Measurements from ENCODE around the gene C1QL2. TPM values are rescaled to one million over a fixed set of nuclear protein-coding genes. Genes with fewer than 3 reads are reported as not detected.

The C1QL2 gene
- polyA plus RNA-seq (ENCODE audit: insufficient read depth in 1 of 5, insufficient read length in 5 of 5, low replicate concordance in 1 of 5), result under 1 TPM in 2 of 5 donors, not detected in 3; 0.09 to 0.10 TPM
- long read RNA-seq, donor 1, partial matches to known transcripts, result 0 of 1 reads
- long read RNA-seq, donor 1, other reads (novel, unspliced or antisense), result 0 of 1 reads
- long read RNA-seq, donor 2, result 0 reads
- long read RNA-seq, donor 3, result 0 reads
- long read RNA-seq, donor 4, result 0 reads
- long read RNA-seq, donor 5, result 0 reads
- long read RNA-seq, donor 6, result 0 reads
- long read RNA-seq, donor 7, result 0 reads
- long read RNA-seq, donor 8, result 0 reads

DNA sequence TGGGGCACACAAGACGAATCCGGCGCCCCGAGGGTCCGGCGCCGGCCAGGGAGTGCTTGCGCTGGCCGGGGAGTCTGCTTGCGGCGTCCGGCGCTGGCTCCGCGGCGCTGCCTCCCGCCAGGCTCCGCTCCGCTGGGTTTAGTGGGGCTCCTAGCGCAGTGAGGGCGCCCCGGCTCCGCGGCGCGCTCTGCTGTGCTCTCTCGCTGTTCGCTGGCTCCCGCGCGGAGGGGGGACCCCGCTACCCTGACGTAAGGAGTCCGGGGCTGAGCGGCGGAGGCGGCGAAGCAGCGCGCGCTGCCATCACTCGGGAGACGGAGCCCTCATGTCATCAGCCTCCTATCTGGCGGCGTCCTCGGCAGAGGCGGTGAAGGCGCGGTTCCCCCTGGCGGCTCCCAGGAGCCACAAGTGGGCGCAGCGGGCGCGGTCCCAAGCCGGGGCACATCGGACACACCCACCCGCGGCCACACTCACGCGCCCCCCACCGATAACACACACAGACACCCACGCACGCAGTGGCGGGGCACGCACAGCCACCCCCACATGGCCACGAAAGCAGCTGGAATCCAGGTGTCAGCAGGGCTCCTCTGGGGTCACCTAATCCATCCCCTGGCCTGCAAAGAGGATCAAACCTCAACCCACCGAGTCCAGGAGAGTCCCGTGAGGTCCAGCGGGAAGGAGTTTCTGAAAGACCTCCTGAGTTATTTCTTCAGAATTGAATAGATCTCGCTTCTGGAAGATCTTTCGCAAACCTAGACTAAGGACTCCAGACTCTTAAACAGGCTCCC lies at the start of gene C1QL2:
Gene C1QL2, minus strand, starts transcription at position 189 of the 785 bp plus-strand sequence. CDS start 482 bp downstream, outside the sequence.
- peak in 1 of 2 donors; percentile 5 for DNase-seq

DNA sequence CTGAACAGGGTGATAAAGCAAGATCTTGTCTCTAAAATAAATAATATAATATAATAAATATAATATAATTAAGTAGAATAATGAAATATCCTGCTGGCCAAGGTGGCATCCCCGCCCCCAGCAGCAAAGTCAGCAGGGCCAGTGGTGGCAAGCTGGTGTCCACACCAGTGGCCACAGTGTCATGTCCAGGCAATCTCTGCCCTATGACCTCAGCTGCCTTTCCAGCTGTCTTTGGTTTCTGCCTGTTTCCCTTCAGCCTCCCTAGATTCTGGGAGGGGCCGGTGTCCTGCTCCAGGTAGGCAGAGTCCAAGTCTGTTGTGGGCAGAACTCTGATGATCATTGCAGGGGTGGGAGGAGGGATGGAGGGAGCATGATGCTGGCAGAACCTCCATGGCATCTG lies 48.9 kb upstream of the C1QL2 start:
- no peak for DNase-seq

DNA sequence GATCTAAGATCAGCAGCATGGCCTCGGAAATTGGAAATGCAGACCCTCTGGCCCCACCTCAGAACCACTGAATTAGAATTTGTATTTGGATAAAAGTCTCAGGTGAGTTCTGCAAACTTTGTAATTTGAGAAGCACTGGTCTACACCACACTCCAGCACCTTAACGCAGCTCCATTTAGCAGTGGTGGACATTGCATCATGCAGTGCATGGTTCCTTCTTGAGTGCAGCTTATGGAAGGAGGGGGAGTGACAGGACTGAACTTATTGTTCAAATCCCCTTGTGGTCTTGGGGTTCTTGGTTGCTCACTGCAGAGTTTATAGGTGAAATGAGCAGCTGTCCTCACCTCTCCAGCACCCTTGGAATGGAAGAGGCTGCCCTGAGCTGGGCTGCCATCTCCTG lies 47.6 kb upstream of the C1QL2 start:
- DNase-seq, result no peak

DNA sequence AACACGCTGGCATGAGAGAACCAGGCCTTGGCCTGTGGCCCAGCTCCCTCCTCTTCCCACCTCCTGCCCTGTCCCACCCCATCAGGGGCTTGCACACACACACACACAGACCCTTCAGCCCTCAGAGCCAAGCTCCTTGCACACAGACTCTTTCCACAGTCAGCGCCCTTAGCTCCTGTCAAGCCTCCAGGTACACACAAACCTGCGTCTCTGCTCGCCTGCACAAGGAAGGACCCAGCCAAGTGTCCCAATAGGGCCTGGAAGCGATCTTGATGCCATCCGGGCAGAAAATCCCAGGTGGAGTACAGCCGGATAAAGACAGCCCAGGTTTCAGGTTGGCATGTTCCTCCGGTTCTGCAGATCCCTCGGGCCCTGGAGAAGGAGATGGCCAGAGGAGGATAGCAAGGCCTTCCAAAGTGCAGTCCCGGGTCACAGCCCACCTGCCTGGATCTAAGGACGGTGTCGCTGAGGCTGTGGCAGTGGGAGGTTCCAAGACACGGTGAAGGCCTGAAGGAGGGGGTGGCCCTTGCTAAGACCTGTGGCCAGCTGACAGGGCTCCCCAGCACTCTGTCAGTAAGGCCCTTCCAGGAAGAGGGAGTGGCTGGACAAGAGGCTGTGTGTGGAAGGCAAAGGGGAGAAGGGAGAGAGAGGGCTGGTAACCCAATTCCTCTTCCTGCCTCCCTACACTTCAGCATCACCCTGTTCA lies 46.6 kb upstream of the C1QL2 start:
- DNase-seq, result no peak

DNA sequence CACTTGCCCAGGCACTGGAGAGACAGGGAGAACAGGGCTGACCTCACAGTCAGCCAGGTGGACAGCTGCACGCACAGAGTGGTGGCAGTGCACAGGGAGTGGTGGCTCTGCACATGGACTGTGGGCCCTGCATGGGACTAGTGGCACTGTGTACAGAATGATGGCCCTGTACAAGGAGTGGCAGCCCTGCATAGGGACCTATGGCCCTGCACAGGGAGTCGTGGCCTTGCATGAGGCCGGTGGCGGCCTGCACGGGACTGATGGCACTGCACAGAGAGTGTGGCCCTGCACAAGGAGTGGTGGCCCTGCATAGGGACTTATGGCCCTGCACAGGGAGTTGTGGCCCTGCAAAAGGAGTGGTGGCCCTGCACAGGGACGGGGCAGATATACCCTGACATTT lies 46.0 kb upstream of the C1QL2 start:
- DNase-seq, result no peak

DNA sequence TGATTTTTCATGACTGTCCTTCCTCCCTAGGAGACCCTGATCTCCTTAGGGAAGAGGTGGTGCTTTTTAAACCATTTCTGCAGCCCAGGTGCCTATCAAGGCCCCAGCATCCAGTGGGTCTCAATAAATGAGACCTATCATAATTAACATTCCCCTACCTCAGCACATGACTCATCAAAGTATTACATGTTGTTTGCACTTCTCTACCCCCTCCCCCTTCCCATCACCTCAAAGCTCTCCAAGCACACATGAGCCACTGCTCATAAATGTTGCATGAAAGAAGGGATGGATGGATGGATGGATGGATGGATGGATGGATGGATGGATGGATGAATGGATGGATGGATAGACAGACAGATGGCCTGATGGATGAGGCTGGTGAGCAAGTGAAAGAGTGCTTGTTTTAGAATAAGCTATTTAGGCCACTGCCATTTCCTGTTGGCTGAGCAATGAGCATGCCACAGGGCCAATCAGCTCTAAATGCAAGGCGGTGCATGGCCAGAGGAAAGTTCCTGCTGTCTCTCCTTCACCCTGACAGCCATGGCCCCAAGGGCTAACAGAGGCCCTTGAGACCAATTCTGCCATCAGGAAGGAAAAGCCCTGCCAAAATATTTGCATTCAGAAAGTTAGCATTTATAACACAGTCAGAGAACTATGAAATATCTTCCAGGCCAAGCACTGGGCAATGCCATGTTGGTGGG lies 44.2 kb upstream of the C1QL2 start:
- no peak for DNase-seq

DNA sequence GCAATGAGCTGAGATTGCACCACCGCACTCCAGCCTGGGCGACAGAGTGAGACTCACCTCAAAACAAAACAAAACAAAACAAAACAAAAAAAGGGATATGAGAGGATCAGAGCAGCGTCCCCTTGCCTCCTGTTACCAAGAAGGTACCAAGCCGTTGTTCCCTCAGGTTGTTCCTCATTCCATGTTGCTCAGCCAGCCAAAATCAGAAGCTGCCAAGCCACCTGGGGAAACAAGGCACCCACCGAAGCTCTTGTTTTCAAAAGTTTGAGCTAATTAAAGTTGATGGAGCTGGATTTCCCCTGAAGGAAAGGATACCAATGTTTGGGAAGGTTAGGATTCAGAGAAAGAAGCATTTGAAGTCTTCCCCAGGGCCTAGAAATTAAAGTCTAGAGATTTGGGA lies 43.3 kb upstream of the C1QL2 start:
- DNase-seq, result no peak

DNA sequence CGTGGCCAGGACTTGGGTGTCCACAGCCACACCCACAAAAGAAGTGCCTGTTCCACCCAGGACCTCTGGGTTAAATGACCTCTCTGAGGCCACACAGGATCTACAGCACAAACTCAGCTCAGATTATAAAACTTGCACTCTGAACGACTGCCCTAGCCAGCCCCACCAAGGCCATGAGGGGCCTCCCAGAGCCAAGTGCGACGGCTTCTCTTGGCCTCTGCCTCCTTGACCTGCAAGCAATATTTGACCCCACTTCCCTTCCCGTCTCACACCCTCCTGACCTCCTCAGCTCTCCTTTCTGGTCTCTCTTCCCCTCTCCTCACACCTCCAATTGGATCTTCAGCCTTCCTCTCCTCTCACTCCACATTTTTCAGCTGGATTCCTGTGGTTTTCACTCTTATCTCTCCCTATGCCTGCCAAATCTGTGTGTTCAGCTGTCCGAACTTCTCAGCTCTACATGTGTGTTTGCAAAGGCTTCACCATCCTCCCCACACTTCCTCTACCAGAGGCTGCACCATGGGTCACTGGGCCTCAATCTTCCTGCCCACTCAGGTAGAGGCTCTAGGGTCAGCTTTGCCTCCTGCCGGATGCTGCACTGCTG lies 39.8 kb upstream of the C1QL2 start:
- no peak for DNase-seq

DNA sequence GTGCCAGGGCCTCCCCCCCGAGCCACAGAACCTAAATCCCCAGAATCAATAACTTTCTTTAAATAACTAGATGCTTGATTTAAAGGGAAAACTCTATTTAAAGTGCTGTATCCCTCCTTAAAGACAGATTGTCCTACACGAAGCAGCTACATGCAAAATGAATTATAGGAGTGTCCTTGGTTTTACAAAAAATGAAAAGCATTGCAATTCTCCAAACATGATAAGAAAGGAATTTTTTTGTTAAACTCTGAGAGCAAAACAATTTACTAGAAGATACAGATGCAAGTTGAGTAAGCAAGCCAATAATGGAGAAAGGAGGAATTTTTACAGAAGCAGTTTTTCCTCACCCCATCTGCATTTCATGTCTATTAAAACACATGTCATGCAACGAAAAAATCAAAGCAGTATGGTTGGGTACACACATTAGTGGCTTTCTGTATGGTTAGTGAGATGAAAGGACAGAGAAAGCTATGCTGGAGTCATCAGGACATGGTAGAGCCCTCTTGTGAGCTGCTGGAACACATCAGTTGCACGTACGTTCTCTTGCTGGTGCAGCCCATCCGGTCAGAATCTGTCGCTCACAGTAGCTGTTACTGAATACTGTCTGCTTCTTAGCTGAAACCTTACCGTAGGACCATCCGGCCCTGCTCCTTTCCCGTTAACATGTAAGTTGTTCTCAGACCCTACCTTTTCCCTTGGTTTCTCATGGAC lies 39.1 kb upstream of the C1QL2 start:
- peak in 1 of 2 donors; percentile 24 for DNase-seq

DNA sequence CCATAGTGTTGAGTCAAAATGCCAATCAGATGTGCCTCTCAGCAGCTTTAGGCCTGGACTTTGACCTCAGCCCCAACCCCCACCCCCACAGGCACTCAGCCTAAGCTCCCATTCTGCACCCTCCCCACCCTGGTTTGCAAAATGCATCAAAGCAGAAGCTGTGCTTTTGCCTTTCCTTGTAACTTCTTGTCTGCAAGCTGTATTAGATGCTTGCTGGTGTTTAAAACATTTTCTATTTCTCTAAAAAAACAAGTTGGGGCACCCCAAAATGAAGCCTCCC lies 38.5 kb upstream of the C1QL2 start:
- no peak for DNase-seq

DNA sequence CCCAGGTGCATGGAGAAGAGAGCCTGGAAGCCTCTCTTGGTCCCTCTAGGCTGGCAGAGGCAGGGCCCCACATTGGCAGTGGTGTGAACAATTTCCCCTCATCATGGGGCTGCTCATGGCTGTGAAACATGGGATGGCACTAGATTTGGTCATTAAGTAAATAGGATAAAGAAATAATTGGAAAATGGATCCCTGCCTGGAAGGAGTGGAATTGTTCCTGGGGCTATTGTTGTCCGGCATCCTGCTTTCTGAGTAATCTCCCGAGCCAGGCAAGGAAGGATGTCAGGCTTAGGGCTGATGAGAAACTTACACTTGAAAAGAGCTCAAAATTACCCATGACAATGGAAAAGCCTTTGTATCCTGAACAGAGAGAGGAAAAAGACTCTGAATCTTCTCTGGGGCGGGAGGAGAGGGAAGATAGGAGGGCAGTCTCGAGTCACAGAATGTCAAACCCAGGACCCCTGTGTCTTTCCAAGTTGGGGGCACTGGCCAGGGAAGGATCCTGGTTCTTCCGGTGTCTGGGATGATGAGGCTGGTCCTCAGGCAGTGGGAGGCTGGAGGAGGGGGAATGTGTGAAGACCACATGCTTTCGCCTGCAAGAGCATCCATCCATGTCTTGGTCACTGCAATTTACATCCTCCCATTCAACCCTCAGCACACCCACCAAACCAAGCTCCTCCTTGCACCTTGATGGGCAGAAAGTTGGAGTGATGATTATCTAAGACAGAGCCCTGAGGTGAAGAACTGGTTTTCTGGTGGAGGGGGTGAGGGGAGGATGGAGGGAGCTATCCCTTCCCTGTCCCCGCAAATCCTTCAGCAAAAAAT lies 38.0 kb upstream of the C1QL2 start:
- DNase-seq, result no peak

DNA sequence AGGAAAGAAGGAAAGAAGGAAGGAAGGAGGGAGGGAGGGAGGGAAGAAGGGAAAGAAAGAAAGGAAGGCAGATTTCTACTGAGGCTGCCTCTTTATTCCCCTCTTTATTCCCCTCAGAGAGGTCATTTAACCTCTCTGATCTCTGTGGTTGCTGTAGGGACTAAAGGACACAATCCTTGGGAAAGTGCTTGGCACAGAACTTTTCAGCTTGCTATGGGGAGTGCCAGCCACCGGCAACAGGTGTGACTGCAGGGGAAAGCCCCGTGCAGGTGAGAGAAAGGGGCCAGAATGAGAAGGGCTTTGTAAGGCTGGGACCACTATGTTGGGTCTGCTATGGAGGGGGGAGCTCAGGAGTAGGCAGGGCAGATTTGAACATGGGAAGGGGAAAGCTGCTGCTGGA lies 37.3 kb upstream of the C1QL2 start:
- no peak for DNase-seq

DNA sequence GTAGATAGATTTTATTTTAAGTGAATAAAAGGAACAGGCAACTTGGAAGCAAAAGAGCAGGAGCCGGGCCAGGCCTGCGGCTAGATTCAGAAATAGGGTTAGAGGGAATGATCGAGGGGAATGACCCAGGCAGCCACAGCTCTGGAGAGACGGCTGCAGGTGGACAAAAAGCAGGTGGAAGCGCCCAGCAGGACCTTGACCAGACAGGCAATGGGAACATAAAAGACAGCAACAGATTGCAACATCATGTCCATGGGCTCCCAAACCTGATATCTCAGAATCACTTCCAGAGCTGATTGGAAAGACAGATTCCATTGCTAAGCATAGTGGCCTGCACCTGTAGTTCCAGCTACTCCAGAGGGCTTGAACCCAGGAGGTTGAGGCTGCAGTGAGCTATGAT lies 36.5 kb upstream of the C1QL2 start:
- DNase-seq, result no peak

DNA sequence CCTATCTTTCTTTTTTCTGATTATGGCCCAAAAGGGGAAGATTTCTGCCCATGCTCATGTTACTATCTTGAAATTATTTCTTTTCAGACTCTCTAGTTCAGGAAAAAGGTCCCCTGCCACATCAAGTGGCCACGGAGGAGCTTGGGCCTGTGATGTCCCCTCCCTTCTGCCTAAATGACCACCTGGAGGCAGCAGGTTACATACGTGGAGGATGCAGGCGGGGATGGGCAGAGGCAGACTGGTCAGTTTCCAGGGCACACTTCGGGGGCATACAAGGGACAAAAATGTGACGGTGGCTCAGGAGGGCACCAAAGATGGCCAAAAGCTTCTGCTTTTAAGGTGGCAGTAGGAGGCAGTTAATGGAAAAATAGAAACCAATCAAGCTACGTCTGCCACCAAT lies 34.3 kb upstream of the C1QL2 start:
- DNase-seq, result no peak

DNA sequence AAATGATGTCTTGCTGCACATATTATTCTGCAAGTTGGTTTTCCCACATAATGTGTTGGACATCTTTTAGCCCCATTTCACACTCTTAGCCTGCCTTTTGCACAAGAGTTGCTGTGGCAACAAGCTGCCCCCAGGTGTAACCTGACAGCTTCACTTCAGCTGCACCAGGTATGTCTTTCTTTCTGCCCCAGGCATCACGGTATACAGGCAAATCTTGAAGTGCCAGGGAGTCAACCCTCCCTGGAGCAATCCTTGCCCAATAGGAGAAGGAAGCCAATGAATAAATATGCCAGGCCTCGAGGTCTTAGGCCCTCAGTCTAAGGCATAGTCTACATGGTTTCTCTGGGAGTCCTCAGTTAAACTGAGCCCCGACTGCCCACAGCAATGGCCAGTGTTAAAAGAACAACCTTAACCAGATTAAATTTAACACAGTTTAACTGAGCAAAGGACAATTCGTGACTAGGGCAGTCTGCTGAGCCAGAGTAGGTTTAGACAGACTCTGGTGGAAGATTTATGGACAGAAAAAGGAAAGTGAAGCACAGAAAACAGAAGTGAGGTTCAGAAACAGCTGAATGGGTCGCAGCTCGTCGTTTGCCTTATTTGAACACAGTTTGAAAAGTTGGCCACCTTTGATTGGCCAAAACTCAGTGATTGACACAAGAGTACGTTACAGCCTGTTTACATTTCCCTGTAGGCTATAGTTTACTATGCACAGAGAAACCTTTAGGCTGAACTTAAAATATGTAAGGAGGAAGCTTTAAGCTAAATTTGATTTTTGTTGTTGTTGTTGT lies 32.0 kb upstream of the C1QL2 start:
- DNase-seq, result no peak

DNA sequence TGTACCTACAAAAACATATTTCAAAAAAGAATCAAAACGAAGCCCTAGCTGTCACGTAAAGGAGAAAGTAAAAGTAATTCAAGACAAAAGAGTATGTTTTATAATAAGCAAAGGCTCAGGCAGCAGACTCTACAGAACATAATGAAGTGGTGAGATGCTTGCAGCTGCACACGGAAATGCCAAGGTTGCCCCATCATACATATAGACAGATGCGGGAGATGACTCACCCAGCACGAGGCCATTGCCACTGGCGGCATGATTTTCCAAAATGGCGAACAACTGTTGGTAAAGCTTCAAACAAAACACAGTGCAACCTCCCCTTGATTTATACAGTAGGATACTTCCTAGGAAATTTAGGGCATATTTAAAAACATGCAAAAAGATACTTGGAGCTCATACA lies 26.0 kb upstream of the C1QL2 start:
- DNase-seq, result no peak

DNA sequence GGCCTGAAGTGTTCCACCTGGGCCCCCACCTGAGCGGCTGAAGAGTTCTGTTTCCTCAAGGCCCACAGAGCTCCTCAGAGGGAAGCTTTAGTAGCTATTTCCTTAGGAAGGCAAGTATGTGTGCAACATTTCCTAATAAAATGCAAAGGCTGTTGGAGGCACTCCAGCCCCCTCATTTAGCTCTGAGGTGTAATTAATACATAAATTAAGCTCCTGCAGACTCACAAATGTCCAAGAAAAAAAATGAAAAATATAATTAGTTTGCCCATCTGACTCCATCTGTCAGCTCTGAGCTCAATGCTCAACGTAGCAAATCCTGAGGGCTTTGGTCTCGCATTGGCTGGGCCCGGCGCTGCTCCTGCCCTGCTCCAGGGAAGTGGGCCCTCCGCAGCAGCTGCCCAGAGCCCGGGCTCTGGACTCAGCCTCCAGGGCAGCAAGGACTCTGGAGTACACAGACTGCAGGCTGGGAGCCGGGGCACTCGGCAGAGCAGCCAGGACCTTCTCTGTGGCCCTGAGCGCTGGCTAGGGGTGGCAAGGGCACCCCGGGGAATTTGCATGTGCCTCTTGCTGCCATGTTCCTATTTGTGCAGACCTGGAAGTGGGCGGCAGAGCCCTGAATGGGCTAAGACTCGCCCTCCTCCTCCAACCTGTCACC lies 23.4 kb upstream of the C1QL2 start:
- DNase-seq, result no peak

DNA sequence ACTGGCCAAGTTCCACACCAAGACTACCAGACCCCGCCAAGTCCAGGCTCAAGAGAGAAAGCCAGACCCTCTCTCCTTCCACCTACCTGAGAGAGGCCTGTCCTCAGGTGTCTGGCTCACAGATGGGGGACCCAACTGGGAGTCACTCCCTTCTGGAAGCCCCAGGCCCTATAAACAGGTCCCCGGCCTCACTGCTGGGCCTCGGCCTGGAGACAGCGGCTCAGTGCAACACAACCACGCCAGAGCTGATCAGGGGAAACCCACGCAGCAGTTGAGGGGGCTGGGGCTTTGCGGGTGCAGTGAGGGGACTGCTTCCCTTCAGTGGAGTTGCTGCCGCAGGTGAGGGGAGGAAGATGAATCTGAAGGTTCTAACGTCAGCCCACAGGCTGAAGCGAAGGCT lies 22.8 kb upstream of the C1QL2 start:
- no peak for DNase-seq

DNA sequence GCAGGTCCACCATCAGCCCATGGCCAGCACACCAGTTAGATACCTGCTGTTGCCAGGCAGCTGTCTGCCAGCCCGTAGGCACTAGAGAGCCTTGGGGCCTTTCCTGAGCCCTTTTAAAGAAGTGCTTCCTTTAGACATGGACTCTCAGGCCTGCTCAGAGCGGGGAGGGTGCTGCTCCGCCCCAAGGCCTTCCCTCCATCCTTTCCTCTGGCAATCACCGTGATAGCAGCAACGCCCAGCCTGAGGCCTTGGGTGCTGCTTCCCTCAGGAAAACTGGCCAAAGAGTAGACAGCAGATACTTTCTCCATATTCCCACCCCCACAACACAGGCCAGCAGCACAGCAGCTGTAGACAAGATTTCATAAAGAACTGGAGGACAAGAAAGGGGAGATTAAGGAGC lies 22.3 kb upstream of the C1QL2 start:
- no peak for DNase-seq

Data from right lung (tissue), 10 donors.